HG03565 (cell line): Measurements from ENCODE around the gene CFD.
"Not testable (repeated sequence)": the region's sequence is repeated elsewhere in the genome, so short reads cannot be mapped to it uniquely, and the experiment has no call there.

Experiments
- ATAC-seq: cut with Tn5 transposase; IDR thresholded peaks from one replicate; pipeline ENCODE4 v1.9.1; 2021; ENCODE audit warnings: mild to moderate bottlenecking, moderate library complexity; ENCODE audit not compliant: unreplicated experiment

CFD gene

DNA sequence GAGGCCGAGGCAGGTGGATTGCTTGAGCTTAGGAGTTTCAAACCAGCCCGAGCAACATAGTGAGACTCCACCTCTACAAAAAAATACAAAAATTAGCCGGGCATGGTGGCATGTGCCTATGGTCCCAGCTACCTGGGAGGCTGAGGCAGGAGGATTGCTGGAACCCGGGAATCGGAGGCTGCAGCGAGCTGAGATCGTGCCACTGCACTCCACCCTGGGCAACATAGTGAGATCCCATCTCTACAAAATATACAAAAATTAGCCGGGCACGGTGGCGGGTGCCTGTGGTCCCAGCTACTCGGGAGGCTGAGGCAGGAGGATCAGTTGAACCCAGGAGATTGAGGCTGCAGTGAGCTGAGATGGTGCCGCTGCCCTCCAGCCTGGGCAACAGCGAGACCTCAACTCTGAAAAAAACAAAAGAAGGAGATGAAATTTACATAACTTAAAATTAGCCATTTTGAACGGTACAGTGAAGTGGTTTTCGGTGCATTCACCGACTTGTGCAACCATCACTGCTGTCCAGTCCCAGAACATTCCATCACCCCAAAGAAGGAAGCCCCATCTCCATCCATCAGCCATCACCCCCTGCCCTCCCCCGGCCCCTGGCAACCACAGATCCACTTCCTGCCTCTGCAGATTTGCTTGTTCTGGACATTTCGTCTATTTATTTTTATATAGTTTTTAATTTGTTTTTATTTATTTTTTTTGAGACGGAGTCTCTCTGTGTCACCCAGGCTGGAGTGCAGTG, 33.4 kb upstream of the CFD start:
- ATAC-seq = no peak

DNA sequence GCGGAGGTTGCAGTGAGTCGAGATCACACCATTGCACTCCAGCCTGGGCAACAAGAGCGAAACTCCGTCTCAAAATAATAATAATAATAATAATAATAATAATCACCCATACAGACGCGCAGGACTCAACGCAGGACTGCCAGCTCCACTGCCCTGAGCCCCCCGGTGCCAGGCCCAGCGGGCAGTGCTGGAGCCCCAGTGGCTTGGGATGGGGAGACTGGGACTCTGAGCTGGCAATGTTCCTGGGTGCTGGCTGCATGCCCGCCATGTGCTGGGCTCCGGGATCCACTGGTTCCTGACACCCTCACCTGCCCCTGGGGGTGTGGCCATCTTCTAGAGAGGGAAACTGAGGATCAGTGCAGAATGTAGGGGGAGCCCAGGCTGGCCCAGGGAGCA, 32.2 kb upstream of the CFD start:
- ATAC-seq = no peak

DNA sequence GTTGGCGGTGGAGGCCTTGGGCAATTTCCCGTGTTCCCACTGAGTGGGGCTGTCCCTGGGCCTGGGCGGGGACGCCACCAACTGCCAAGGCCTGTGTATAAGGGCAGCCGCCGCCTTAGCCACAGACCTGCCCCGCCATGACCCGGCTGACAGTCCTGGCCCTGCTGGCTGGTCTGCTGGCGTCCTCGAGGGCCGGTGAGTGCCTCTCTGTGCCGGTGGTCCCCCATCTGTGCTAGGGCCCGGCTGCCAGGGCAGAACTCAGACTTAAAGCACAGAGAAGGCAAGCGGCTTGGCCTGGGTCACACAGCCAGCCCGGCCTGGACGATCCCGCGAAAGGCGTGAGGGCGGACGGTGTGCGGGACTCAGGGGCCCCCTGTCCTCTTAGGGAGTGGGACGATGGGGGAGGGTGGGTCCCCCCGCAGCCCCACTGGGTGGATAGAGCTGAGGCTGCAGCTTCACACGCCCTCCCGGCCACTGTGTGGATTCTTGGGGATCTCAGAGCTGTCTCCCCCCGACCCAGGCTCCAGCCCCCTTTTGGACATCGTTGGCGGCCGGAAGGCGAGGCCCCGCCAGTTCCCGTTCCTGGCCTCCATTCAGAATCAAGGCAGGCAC, 31.6 kb upstream of the CFD start, which contains the start of gene AZU1:
AZU1 (plus strand) TSS at position 128 of the 612 bp plus-strand sequence; CDS start at position 138, 10 bp downstream.
- ATAC-seq = no peak

DNA sequence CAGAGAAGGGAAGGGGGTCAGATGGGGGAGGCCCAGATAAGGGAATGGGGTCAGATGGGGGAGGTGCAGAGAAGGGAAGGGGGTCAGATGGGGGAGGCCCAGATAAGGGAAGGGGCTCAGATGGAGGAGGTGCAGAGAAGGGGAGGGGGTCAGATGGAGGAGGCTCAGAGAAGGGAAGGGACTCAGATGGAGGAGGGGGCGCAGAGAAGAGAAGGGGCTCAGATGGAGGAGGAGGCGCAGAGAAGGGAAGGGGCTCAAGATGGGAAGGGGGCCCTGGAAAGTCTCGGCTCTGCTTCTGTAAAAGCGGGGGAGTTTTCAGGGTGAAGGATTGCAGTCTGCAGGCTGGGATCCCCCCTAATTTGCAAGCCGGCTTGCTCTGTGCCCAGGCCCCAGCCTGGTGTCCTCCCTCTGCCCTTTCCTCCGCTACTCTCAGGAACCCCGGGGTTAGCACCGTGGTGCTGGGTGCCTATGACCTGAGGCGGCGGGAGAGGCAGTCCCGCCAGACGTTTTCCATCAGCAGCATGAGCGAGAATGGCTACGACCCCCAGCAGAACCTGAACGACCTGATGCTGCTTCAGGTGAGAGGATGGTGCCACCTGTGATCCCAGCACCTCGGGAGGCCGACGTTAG, 30.2 kb upstream of the CFD start:
- ATAC-seq = no peak

DNA sequence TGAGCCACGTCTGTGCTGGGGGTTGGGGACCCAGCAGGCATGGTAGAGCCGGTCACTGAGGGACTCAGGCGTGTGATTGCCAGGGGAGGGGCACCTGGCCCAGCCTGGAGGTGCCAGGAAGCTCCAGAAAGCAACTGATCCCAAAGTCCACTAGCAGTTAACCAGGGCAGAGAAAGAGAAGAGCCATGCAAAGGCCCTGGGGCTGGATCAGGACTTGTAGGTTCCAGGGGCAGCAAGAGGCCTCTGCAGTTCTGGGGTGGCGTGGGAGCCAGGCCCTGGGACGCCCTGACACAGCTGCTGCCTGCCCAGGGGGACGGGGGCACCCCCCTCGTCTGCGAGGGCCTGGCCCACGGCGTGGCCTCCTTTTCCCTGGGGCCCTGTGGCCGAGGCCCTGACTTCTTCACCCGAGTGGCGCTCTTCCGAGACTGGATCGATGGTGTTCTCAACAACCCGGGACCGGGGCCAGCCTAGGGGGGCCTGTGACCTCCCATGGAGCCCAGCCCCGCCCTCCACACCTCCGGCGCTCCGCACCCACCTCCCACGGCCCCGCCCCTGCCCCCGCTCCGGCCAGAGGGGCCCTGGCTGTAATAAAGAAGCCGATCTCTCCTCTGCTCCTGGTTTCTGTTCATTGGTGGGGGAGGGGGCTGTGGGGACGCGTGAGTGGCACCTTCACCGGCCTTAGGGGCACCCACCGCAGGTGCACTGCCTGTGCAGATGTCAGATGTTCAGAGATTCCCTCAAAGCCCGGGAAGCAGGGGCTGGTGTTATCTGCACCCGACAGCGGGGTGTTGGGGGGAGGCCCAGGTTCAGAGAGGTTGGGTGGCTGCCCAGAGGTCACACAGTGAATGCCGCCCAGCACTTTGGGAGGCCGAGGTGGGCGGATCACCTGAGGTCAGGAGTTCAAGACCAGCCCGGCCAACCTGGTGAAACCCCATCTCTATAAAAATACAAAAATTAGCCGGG, 27.8 kb upstream of the CFD start:
- ATAC-seq = no peak

DNA sequence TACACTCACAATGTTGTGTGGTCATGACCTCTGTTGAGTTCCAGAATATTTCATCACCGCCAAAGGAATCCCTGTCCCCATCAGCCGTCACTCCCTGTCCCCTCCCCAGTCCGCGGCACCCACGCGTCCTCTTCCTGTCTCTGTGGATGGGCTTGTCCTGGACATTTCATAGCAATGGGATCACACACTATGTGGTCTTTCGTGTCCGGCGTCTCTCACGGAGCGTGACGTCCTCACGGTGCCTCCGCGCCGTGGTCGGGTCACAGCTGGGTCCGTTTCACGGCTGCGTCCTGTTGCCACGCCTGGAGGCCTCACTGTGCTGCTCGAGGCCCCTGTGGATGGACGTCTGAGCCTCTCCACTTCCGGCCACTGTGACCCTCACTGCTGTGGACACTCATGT, 25.2 kb upstream of the CFD start:
- no peak for ATAC-seq

DNA sequence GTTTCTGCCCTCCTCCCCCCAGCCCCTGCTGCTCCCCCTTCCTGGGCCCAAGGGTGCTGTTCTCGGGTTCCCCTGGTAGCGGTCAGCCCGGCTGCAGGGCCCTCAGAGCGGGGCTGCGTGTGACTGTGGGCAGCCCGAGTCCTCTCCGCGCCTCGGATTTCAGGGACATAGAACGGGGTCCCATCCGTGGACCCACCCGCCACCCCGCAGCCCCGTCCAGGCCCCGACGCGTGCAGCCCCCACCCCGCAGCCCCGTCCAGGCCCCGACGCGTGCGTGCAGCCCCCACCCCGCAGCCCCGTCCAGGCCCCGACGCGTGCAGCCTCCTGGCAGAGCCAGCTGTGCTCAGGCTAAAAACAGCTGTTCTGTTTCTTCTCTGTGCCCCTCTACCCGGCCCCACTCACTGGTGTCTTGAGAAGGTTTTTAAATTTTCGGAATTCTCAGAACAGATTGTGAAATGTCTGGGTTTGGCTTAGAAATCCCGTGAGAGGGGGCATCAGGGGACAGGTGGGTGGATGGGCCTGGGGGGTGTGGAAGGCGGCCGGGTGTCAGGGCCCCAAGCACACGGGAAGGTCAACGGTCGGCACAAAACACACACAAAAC, 24.2 kb upstream of the CFD start:
- no peak for ATAC-seq

DNA sequence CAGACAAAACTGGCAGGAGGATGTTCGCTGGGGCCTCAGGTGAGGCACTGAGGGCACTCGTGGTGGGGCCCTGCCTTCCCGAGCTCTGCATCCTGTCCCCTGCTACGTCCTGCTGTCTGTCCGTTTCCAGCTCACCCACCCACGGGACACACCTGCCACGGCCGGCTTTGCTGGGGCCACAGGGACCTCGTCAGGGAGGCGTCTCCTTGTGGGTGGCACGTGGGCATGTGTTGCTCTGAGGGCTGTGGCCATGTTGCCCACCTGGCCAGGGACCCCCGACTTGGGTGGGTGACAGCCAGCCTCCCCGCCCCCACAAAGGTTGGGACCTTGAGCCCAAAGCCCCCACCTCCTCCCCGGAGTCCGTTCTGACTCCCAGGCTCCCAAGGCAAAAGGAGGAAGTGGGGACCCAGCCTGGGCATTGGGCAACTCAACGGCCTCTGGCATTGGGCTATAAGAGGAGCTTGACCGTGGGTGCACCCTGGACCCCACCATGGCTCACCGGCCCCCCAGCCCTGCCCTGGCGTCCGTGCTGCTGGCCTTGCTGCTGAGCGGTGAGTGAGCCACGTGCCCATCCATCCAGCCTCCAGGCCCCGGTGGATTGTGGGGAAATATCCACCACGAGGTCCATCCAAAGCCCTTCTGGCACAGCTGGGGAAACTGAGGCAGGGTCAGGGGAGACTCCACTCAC, 18.8 kb upstream of the CFD start, which contains the start of gene PRTN3:
PRTN3 (plus strand) TSS at position 481 of the 688 bp plus-strand sequence; CDS start at position 491, 10 bp downstream.
- no peak for ATAC-seq

DNA sequence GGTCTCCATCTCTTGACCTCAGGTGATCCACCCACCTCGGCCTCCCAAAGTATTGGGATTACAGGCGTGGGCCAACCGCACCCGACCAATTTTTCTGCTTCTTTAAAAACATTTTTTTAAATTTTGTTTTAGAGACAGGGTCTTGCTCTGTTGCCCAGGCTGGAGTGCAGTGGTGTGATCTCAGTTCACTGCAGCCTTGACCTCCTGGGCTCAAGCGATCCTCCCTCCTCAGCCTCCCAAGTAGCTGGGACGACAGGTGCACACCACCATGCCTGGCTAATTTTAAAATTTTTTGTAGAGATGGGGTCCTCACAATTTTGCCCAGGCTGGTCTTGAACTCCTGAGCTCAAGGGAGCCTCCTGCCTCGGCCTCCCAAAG, 16.7 kb upstream of the CFD start:
- ATAC-seq = not testable (repeated sequence)

DNA sequence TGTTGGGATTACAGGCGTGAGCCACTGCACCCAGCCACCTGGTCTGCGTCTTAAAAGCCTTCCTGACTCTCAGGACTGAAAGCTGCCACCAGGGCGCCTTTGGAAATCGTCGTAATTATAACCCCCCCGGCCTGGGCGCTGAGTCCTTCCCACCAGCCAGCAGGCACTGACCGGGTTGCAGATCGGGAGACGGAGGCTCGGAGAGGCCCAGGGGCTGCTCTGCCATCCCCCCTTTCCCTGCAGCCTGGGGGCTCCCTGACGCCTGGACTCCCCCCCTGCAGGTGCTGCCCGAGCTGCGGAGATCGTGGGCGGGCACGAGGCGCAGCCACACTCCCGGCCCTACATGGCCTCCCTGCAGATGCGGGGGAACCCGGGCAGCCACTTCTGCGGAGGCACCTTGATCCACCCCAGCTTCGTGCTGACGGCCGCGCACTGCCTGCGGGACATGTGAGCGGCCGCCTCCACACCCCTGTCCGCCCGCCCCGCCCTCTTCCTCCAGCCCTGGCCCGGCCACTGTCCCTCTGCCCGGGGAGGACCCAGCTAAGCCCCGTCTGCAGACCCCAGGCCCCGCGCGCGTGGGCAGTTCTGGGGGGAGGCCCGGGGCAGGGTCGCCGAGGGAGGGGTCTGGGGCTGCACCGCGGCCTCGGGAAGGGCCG, 16.2 kb upstream of the CFD start:
- ATAC-seq = no peak

DNA sequence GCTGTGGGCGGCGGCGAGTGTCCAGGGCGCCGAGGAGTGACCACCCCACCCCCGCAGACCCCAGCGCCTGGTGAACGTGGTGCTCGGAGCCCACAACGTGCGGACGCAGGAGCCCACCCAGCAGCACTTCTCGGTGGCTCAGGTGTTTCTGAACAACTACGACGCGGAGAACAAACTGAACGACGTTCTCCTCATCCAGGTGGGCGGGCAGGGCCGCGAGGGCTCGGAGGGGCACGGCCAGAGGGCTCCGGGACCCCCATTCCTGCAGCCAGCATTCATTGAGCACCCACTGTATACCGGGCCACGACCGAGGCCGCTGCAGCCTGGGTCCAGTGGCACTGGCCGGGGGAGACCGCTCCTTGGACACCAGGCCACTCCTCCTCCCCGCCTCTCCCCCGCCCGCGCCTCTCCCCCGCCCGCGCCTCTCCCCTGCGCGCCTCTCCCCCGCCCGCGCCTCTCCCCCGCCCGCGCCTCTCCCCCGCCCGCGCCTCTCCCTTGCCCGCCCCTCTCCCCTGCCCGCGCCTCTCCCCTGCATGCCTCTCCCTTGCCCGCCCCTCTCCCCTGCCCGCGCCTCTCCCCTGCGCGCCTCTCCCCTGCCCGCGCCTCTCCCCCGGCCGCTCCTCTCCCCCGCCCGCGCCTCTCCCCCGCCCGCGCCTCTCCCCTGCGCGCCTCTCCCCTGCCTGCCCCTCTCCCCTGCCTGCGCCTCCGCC, 15.5 kb upstream of the CFD start:
- no peak for ATAC-seq

DNA sequence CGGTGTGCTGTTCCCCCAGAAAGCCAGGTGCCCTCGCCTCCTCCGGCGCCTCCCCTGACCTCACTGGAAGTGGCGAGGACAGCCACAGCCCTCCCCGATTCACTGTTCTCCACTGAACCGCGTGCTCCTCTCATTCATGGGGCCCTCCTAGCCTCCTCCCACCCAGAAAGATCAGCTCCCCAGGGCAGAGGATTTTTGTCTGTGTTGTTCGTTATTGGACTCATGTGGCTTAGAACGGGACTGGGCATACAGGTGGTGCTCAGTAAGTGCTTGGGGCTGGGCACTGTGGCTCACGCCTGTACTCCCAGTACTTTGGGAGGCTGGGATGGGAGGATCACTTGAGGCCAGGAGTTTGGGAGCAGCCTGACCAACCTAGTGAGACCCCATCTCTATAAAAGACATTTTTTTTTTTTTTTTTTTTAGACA, 14.9 kb upstream of the CFD start:
- no peak for ATAC-seq

DNA sequence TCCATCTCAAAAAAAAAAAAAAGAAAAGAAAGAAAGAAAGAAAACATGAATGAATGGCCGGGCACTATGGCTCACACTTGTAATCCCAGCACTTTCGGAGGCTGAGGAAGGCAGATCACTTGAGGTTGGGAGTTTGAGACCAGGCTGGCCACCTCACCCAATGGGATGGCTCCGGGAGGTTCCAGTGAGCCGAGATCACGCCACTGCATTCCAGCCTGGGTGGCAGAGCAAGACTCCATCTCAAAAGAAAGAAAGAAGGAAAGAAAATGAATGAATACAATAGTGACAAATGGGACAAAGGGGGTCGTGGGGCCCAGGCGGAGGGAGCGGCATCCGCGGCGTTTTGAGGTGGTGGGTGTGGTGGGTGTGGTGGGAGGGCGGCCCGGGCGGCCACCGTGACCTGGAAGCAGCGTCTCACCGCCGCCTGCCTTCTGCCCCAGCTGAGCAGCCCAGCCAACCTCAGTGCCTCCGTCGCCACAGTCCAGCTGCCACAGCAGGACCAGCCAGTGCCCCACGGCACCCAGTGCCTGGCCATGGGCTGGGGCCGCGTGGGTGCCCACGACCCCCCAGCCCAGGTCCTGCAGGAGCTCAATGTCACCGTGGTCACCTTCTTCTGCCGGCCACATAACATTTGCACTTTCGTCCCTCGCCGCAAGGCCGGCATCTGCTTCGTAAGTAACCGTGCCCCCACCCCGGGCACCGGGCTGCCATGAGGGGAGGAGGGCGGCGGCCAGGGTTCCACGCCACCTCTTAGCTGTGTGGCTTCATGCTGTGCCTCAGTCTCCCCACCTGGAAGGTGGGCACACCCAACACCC, 13.6 kb upstream of the CFD start:
- ATAC-seq = no peak

DNA sequence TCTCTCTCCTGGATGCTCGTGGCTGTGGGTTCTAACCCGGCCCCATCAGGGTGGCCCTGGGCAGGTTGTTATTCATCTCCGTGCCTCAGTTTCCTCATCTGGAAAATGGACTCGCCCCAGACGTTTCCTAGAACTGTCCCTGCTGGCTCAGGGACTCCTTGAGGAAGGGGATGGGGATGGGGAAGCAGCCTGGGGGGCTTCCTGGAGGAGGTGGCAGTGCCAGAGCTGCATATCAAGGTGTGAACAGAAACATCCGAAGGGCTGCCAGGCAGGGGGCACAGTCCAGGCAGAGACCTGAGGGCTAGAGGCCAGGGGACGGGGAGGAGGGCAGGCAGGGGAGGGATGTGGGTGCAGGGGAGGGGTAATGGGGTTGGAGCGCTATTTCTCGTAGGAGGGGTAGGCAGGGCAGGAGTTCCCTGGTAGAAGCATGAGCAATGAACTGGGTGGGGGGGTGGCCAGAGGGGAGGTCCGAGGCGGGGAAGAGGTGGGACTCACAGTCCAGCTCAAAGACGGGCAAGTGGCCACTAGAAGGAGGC, 11.0 kb upstream of the CFD start:
- ATAC-seq = no peak

DNA sequence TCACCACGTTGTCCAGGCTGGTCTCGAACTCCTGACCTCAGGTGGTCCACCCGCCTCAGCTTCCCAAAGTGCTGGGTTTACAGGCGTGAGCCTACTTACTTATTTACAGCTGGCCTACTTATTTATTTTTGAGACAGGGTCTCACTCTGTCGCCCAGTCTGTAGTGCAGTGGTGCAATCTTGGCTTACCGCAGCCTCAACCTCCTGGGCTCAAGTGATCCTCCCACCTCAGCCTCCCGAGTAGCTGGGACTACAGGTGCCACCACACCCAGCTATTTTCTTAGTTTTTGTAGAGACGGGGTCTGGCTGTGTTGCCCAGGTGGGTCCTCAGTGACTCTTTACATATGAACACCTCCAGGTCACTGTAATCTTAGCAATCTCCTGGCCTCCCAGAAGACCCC, 10.3 kb upstream of the CFD start:
- ATAC-seq = not testable (repeated sequence)

DNA sequence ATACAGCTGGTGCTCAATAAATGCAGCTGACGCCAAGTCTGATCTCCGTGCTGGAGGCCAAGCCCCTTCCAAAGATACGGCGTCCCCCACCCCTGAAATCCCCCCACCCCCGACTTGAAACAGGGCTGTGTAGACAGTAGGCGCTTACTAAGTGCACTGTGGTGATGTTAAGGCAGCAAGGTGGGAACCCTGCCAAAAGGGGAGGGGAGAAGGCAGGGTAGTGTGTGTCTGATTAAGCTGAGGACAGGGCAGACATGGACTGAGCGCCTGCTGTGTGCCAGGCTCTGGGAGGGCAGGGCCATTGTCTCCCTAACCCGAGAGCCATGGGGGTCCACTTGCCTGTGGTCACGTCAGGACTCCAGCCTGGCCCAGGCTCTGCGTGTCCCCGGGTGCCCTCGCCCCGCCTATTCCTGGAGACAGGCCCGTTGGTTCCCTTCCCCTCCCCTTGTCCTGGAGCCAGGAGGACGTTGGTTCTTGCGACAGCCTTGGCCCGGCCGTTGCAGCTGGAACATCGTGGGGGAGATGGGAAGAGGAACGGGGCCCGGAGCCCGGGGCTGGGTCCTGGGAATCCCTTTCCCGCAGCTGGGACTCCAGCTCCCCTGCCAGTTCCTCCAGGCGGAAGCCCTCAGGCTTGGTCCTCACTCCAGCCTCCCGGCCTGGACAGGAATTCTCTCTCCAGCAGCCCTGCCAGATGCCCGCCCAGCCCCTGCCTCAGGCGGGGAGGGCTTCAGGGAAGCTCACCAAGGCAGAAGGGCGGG, 9.1 kb upstream of the CFD start:
- no peak for ATAC-seq

DNA sequence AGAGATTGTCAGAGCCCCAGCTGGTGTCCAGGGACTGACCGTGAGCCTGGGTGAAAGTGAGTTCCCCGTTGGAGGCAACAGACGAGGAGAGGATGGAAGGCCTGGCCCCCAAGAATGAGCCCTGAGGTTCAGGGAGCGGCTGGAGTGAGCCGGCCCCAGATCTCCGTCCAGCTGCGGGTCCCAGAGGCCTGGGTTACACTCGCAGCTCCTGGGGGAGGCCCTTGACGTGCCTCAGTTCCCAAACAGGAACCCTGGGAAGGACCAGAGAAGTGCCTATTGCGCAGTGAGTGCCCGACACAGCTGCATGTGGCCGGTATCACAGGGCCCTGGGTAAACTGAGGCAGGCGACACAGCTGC, 8.5 kb upstream of the CFD start:
- ATAC-seq = no peak
